GM18907 (cell line): ENCODE results near the gene MIPOL1.
"Not testable (repeated sequence)": the region's sequence is repeated elsewhere in the genome, so short reads cannot be mapped to it uniquely, and the experiment has no call there.

ENCODE experiments used
- ATAC-seq: cut with Tn5 transposase; IDR thresholded peaks from one replicate; pipeline ENCODE4 v1.9.1; 2021; ENCODE audit warnings: mild to moderate bottlenecking, moderate library complexity; ENCODE audit not compliant: unreplicated experiment

The MIPOL1 gene

DNA sequence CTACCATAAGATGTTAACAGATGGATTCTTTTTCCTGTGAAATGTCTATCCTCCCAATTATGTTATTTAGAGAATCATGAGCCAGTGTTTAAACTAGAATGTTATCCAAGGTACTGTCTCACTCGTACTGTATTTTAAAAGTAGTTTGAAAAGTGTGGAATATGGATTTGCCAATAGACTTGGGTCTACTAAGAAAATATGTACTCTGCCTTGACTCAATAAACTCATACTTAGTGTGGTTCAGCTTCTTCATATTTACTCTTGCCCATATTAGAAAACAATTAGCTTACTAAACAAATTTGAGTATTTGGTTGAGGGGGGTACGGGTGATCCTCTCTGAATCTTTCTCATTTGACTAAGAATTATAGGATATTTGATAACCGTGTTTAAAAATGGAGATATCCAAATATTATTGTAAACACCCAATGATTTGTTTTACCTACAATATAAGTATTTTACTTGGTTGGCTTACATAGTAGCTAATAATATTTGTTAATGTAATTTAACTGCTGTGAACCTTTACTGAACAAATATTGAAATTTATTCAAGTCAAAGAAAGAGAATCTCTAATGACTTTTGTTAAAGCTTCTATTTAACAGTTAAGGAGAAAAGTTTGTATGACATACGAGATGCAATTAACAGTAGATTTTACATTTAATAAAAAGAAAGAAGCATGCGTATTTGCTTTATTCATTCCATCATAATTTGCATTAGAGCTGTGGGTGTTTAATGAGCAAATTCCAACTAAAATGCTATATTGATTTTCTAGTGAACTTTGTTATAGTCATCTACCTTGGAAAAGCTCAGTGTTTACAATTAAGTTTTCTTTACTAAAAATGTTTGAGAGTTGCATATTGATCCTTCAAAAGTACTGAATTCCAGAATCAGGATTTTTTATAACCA, 81.2 kb downstream of the MIPOL1 start:
- no peak for ATAC-seq

DNA sequence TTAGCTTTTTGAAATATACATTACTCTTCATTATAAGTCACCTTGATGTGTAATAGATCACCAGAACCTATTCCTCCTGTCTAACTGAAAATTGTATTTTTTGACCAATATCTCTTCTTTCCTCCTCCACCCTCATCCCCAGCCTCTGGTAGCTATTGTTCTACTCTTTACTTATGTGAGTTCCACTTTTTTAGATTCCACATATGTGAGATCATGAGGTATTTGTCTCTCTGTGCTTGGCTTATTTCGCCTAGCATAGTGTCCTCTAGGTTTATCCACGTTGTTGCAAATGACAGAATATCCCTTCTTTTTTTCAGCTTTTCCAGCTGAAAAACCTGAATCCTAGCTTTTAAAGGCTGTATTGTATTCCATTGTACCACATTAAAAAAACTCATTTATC, 82.1 kb downstream of the MIPOL1 start:
- no peak for ATAC-seq

DNA sequence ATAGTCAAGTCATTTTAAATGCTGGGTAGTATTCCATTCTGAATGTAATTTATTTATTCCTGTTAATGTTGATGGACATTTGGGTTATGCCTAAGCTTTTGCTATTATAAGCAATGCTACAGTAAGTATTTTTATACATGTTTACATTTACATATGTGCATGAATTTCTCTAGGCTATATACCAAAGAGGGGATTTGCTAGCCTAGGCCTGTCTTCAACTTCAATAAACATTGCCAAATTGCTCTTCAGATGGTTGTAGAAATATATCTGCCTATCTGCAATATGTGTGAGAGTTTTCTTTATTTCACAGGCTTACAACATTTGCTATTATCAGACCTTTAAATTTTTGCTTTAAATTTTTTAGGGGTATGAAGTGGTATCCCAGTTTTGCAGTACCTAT, 87.0 kb downstream of the MIPOL1 start:
- no peak for ATAC-seq

DNA sequence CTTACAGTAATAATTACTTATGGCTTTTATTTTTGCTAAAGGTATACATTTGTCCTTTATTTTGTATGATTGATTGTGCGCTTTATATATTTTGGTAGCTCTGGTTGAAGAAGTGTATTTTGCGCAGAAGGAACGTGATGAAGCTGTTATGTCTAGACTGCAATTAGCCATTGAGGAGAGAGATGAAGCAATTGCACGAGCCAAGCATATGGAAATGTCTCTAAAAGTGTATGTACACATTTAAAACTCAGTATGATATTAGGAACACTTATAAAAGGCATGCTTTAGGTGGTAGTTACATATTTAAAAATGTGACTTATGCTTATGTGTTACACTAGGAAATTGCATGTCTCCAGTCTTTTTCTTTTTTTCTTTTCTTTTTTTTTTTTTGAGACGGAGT, 87.5 kb downstream of the MIPOL1 start:
- no peak for ATAC-seq

DNA sequence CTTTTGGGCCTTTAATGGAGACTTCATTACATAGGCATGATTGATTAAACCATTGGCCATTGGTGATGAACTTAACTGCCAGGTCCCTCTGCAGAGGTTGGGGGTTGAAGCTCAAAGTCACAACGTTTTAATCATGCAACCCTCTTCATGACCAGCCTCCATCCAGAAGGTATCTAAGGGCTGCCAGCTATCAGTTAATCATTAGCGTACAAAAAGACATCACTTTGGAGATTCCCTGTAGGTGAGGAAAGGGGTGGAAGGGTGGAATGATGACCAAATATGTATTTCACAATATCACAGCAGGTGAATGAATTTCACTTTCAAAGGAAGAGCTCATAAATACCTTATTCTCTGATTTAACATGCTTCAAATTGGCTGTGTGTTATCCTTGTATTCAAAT, 92.0 kb downstream of the MIPOL1 start:
- ATAC-seq = no peak

DNA sequence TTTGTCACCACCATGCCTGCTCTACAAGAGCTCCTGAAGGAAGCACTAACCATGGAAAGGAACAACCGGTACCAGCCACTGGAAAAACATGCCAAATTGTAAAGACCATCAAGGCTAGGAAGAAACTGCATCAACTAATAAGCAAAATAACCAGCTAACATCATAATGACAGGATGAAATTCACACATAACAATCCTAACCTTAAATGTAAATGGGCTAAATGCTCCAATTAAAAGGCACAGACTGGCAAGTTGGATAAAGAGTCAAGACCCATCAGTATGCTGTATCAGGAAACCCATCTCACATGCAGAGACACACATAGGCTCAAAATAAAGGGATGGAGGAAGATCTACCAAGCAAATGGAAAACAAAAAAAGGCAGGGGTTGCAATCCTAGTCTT, 97.5 kb downstream of the MIPOL1 start:
- ATAC-seq = not testable (repeated sequence)

DNA sequence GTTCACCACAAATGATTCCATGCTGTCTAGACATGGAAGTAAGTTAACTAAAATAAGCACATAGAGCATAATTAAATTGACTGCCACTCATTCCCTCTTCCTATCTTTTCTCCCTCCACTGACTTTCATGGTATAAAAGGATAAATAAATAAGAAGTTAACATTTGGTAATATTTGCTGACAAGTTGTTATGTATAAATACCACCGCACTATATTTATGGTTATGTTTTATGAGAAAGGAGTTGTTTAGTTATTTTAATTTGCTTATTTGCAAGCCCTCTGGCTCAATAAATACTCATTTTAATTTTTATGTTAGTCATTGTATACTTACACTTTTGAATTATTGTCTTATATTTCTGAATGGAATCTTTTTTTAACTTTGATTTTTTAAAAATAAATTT, 113.5 kb downstream of the MIPOL1 start:
- no peak for ATAC-seq

DNA sequence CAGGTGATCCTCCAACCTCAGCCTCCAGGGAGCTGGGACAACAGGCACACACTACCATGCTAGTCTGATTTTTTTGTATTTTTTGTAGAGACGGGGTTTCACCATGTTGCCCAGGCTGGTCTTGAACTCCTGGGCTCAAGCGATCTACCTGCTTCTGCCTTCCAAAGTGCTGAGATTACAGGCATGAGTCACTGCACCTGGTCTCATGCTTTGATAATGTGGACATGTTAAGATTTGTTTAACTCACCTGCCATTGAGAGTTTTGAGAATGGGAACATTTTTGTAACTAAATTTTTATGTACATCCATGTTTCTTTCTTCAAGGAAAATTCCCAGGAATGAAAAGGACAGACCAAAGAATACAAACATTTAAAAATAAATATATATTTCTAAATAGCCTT, 121.2 kb downstream of the MIPOL1 start:
- ATAC-seq = no peak

DNA sequence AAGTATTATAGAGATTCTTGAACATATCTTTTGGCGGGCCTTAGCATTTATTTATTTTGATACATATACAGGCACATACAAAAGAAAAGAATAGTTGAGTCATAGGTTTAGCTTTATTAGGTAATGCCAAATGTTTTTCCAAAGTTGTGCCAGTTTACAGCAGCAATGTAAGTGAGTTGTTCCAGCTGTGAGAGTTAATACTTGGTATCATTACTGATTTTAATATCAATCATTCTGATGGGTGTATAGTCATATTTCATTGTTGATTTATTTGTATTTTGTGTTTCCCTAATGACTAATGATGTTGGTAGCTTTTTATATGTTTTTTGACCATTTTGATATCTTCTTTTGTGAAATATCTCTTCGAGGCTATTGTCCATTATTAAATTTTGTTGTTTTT, 122.4 kb downstream of the MIPOL1 start:
- no peak for ATAC-seq

DNA sequence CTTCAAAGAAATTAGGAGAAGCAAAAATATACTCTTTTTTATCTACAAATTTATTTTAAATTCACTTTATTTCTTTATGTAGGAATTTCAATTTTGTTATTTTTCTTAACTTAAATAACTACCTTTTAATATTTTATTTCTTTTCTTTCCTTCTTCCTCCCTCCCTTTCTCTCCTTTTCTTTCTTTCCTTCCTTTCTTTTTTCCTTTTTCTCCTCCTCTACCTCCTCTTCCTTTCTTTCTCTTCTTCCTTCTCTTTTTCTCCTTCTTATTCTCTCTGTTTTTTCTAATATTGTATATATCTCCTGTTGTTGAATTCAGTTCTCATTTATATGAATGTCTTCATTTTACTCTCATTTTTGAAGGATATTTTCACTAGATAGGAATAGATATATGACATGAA, 127.6 kb downstream of the MIPOL1 start:
- ATAC-seq = no peak

DNA sequence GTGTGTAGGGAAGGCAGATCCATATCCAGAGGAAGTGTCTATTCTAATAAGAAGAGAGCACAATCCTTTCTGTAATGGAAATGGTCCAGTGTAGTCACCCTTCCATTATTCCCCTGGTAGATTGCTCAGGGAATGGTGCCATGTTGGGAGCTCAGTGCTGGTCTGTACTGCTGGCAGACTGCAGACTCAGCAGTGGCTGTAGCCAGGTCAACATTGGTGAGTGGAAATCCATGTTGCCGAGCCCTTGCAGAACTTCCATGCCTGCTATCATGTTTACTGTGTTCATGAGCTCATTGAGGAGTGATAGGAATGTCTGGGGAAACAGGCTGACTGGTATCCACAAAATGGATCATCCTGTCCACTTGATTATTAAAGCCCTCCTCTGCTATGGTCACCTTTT, 128.7 kb downstream of the MIPOL1 start:
- no peak for ATAC-seq

DNA sequence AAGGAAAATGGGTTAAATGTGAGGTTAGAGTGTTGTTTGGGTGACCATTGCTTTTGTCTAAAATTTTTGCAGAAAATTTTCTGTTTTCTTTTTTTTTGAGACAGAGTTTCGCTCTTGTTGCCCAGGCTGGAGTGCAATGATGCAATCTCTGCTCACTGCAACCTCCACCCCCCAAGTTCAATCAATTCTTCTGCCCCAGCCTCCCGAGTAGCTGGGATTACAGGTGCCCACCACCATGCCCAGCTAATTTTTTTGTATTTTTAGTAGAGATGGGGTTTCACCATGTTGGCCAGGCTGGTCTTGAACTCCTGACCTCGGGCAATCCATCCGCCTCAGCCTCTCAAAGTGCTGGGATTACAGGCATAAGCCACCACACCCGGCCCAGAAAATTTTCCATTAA, 130.2 kb downstream of the MIPOL1 start:
- ATAC-seq = not testable (repeated sequence)

DNA sequence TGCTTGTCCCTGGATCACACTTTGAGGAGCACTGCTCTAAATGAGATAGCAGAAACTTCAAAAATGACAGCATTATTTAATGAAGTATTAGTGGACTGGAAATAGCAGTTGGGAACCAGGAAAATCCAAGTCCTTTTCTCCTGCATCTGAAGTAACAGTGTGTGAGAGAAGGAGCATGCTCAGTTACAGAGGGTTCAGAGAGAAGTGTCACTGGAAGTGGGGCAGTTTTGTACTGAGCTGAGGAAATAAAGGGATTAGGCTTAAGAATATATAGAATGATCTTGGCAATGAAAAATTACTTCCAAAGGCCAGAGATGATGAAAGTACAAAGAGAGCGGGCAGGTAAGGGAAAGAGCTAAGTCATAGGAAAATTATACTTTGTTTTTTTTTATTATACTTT, 130.9 kb downstream of the MIPOL1 start:
- ATAC-seq = no peak

DNA sequence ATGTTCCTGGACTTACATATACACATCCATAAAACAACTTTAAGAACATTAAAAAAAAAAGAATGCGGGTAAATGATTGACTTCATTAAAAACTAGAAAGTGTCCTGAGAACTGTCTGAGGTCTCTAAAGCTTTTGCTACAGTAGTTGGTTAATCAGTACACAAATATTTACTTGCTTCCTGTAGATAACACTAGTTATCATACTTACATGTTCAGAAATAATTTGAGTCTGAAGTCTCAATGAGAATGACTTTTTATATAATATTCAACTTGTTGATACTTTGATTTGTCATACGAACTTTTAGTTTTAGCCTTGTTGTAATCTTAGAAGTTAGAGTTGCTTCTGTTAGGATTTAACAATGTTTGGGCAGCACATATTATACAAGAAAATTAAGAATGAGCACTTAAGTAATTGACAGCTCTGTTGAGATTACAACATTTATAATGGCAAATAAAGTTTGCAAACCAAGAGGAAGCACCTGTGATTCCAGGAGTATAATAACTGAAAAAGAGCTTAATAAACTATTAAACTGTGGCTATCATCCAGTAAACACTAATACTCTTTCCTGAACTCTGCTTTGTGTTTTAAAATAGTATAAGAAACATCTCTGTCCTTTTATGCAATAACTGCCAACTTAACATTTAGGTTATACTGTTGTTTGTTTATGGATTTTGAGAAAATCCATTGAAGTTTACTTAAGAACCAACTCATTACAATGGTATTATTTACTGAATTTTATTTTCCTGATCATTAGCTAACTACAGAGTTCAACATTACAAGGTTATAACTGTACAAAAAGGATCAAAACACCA, 131.7 kb downstream of the MIPOL1 start:
- no peak for ATAC-seq

DNA sequence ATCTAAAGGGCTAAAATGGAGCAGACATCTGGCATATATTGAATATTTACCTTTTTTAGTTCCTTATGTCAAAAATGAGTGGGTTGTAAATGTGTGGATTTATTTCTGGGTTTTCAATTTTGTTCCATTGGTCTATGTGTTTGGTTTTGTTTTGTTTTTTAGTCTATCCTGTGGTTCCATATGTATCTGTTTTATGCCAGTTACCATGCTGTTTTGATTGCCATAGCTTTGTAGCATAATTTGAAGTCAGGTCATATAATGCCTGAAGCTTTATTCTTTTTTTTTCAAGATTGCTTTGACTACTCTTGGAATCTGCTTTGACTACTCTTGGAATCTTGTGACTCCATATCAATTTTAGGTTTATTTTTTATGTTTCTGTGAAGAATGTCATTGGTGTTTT, 133.2 kb downstream of the MIPOL1 start:
- ATAC-seq = no peak

DNA sequence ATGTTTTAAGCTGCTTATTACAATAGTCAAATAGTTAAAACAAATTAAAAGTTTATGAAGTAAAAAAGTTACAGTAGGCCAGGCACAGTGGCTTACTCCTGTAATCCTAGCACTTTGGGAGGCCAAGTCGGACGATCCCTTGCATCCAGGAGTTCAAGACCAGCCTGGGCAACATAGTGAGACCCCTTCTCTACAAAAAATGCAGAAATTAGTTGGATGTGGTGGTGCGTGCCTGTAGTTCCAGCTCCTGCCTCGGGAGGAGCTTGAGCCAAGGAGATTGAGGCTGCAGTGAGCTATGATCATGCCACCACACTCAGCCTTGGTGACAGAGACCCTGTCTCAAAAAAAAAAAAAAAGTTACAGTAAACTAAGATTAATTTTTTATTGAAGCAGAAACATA, 142.6 kb downstream of the MIPOL1 start:
- ATAC-seq = no peak

DNA sequence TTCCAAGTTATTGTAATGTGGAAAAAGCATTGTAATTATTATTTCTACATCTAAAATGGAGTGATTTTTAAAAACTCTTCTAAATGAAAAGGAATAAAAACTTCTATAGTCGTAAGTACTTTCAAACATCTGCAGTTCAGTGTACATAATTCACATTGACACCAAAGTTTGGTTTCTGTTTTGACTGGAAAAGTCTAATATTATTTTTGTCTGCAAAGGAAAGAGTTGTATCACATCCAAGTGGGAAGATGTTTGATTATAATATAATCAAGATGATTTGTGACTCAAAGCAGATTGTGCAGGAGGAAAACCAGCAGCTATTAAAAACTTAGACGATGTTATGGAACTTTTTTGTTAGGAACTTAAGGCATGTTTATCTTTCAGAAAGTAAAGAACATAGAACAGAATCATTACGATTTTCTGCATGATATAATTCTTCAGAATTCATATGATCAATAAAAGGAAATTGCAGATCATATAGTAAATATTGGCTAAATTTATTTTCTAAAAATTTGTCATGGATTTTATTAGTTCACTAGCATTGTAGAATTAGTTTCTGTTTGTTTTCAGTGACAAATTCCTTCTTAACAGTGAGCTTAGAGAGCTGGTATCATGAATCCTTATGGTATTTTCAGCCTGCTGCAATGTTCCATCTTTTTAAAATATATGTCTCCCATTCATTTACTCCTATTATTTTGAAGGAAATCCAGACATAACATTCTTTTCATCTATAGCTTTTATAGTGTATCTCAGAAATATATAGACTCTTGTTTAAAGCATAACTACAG, 145.8 kb downstream of the MIPOL1 start:
- no peak for ATAC-seq

DNA sequence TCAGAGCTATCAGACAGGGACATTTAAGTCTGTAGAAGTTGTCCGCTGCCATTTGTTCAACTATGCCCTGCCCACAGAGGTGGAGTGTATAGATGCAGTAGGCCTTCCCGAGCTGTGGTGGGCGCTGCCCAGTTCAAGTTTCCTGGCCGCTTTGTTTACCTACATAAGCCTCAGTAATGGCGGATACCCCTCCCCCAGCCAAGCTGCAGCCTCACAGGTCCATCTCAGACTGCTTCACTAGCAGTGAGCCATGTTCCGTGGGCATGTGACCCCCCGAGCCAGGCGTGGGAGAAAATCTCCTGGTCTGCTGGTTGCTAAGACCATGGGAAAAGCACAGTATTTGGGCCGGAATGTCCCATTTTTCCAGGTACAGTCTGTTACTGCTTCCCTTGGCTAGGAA, 165.9 kb downstream of the MIPOL1 start:
- no peak for ATAC-seq

DNA sequence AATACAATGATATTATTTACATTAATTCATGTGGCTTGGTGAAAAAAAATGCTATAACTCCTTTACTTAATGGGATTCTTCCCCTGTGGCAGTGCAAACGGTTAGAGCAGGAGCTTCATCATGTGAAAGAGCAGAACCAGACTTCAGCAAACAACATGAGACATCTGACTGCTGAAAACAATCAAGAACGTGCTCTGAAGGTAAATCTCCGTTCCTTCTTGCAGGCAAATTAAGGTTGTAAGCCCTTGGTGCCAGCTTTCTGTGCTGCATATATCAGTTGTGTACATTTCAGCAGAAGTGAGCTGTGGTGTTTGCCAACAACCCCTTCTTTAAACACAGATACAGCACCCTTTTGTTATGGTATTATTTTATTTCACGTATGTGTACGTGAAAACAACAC, 171.7 kb downstream of the MIPOL1 start:
- no peak for ATAC-seq

DNA sequence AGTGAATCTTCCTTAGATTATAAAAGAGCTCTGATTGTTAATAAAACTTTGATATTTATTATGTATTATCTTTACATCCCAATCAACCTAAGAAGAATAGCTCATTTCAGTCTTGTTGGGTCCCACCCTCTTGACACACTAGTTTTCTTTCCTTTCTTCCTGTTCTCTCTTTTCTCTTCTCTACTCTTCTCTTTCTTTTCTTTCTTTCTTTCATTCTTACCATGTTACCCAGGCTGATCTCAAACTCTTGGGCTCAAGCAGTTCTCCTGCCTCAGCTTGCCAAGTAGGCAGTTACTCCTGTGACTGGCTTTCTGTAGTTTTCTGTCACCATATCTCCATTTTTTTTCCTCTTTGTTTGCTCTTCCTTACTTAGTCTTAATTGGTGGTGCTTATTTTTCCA, 177.8 kb downstream of the MIPOL1 start:
- ATAC-seq = no peak

DNA sequence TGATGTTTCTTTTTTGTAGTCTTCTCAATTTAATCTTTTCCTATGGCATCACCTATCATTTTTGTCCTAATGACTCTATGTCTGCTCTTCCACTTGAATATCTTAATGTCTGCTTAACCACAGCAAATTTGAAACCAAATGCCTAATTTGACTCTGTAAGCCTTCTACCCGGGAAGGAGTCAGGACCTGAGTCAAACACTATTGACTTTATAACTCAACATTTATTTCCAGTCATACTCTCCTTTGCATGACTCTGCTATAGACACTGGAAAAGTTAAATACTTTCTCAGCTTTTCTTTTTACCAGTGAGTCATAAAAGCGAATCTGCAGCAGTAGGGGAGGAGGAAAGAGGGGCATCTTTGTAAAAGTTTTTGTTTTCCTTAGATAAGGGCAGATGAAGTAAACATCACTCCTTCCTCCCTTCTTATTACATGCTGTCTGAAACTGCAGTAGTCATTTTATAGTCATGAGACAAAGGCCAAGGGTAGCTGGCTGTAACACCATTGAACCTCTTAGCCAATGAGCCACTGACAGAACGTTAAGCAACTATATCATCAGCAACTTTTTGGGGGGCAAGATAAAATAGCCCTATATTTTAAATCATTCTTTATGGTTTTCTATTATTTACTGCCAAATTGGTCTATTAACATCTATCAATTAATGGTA, 179.3 kb downstream of the MIPOL1 start:
- ATAC-seq = no peak
